Endodermal cell (in vitro differentiated cells): ENCODE data around the gene SDHAF4. TPM values are rescaled to one million over a fixed set of nuclear protein-coding genes. Genes with fewer than 3 reads are reported as not detected.

Experiments
- DNase-seq: peaks from one replicate; pipeline ENCODE4 v3.0.0-alpha.2; 2017
- H3K27ac ChIP-seq: 2 replicates; pipeline ENCODE4 v1.5.1; 2013; ENCODE audit warnings: mild to moderate bottlenecking, low read depth, low read length, moderate library complexity
- H3K27me3 ChIP-seq: 2 replicates; pipeline ENCODE4 v1.6.1; 2013; ENCODE audit warnings: mild to moderate bottlenecking, low read length, moderate library complexity; ENCODE audit not compliant: insufficient read depth, control insufficient read depth, poor library complexity, severe bottlenecking
- H3K36me3 ChIP-seq: 2 replicates; pipeline ENCODE4 v1.7.0; 2013; ENCODE audit warnings: mild to moderate bottlenecking, low read length, moderate library complexity; ENCODE audit not compliant: control insufficient read depth, insufficient read depth
- H3K4me1 ChIP-seq: one replicate; pipeline ENCODE4 v1.7.0; 2013; ENCODE audit warnings: low read length; ENCODE audit not compliant: control insufficient read depth, insufficient read depth
- H3K4me3 ChIP-seq: 2 replicates; pipeline ENCODE4 v1.5.1; 2013; ENCODE audit warnings: mild to moderate bottlenecking, low read length, moderate library complexity
- H3K9ac ChIP-seq: 2 replicates; pipeline ENCODE4 v1.6.1; 2013; ENCODE audit warnings: mild to moderate bottlenecking, low read length, moderate library complexity; ENCODE audit not compliant: poor library complexity, severe bottlenecking; ENCODE audit errors: extremely low read depth
- H3K9me3 ChIP-seq: 2 replicates; pipeline ENCODE4 v1.6.1; 2013; ENCODE audit warnings: mild to moderate bottlenecking, low read length, moderate library complexity; ENCODE audit not compliant: control insufficient read depth
- H3K27ac Mint-ChIP-seq: 2 replicates; pipeline ENCODE4 v1.8.0; 2020; ENCODE audit warnings: mixed read lengths
- H3K27me3 Mint-ChIP-seq: 2 replicates; pipeline ENCODE4 v1.8.0; 2021; ENCODE audit warnings: mild to moderate bottlenecking, mixed read lengths; ENCODE audit not compliant: insufficient read depth
- H3K36me3 Mint-ChIP-seq: 2 replicates; pipeline ENCODE4 v1.8.0; 2020; ENCODE audit warnings: low read depth, mixed read lengths
- H3K4me1 Mint-ChIP-seq: 2 replicates; pipeline ENCODE4 v1.8.0; 2020; ENCODE audit warnings: mixed read lengths
- H3K4me3 Mint-ChIP-seq: 2 replicates; pipeline ENCODE4 v1.8.0; 2020; ENCODE audit warnings: mild to moderate bottlenecking, moderate library complexity, mixed read lengths
- H3K9me3 Mint-ChIP-seq: 2 replicates; pipeline ENCODE4 v1.8.0; 2020; ENCODE audit warnings: mild to moderate bottlenecking, mixed read lengths
- CTCF ChIP-seq: fragments of 200-600 bp; sonication (generic); conservative IDR thresholded peaks from 2 replicates; pipeline ENCODE4 v1.5.0; 2021; ENCODE audit warnings: antibody characterized with exemption, mild to moderate bottlenecking
- WGBS, 2 experiments: methylation state at CpG; one replicate each; pipeline versions ENCODE4 v1.1.5 to v1.1.7; 2013; ENCODE audit warnings: missing lambda C conversion rate in 2 of 2, mixed read lengths in 1 of 2; ENCODE audit not compliant: insufficient coverage in 1 of 2, insufficient read length in 1 of 2; 5-methylcytosine and 5-hydroxymethylcytosine counted together
- total RNA-seq, 2 donors: library from RNA; stranded (reverse); fragmentation: NEBNext Ultra II Directional in 1 of 2; extraction: Animal tissue kit (Norgen Biotek cat#: 25700) in 1 of 2; gene quantifications; 2 replicates in 1 of 2; 3 replicates in 1 of 2; pipeline ENCODE4 v1.2.1, GENCODE V29; 2021

SDHAF4 gene
- total RNA-seq, 2 donors from 2014 or later: 23.5 to 47.4 TPM

GRCh38 chr6:70620746-70621145 lies 54.0 kb downstream of the SDHAF4 start:
- Histone ChIP-seq H3K27ac (no peak overlapping the region), H3K27me3 (no peaks in the 10 kb centered on the region), H3K4me1 (peaks cover 7% of the 10 kb centered on the region), H3K36me3 (no peaks in the 10 kb centered on the region), H3K4me3 (no peak overlapping the region), H3K9me3 (peaks cover 12% of the 10 kb centered on the region), H3K9ac (no peak overlapping the region)
- no peaks in the 10 kb centered on the region for H3K36me3 Mint-ChIP-seq
- no peak for DNase-seq
- 100% methylated on average over 1 of the region's 1 CpG; no CpG with 5 or more reads in 1 of the 2 experiments for WGBS, 2 experiments
- H3K4me3 Mint-ChIP-seq: no peak overlapping the region
- no peak for TF ChIP-seq CTCF
- no peaks in the 10 kb centered on the region for H3K9me3 Mint-ChIP-seq
- H3K27me3 Mint-ChIP-seq: no peaks in the 10 kb centered on the region
- H3K4me1 Mint-ChIP-seq: peaks cover 7% of the 10 kb centered on the region
- H3K27ac Mint-ChIP-seq: no peak overlapping the region

- Mint-ChIP-seq H3K27me3 (no peaks in the 10 kb centered on the region), H3K9me3 (peaks cover 5% of the 10 kb centered on the region)
Measured at GRCh38 chr6:70622461-70622860, 55.7 kb downstream of the SDHAF4 start.

GRCh38 chr6:70625436-70625835 lies 58.7 kb downstream of the SDHAF4 start:
- Mint-ChIP-seq H3K27me3 (no peaks in the 10 kb centered on the region), H3K9me3 (peaks cover 13% of the 10 kb centered on the region), H3K27ac (no peak overlapping the region), H3K4me3 (no peak overlapping the region), H3K36me3 (no peaks in the 10 kb centered on the region), H3K4me1 (peaks cover 9% of the 10 kb centered on the region)
- no peak overlapping the region for H3K4me3 ChIP-seq
- no peaks in the 10 kb centered on the region for H3K27me3 ChIP-seq
- H3K9me3 ChIP-seq: peaks cover 12% of the 10 kb centered on the region
- H3K36me3 ChIP-seq: no peaks in the 10 kb centered on the region
- H3K27ac ChIP-seq: no peak overlapping the region
- H3K9ac ChIP-seq: no peak overlapping the region
- peaks cover 7% of the 10 kb centered on the region for H3K4me1 ChIP-seq
- no peak for TF ChIP-seq CTCF
- DNase-seq: no peak

More at GRCh38 chr6:70622461-70622860, 55.7 kb downstream of the SDHAF4 start:
- H3K36me3 Mint-ChIP-seq: no peaks in the 10 kb centered on the region
- WGBS, 2 experiments: 100% methylated on average over 1 of the region's 1 CpG; no CpG with 5 or more reads in 1 of the 2 experiments
- H3K4me3 Mint-ChIP-seq: no peak overlapping the region
- DNase-seq: no peak
- Histone ChIP-seq H3K36me3 (no peaks in the 10 kb centered on the region), H3K4me1 (peaks cover 7% of the 10 kb centered on the region), H3K4me3 (no peak overlapping the region), H3K27me3 (no peaks in the 10 kb centered on the region), H3K9me3 (peaks cover 12% of the 10 kb centered on the region), H3K27ac (no peak overlapping the region), H3K9ac (no peak overlapping the region)
- TF ChIP-seq CTCF: no peak
- peaks cover 7% of the 10 kb centered on the region for H3K4me1 Mint-ChIP-seq
- no peak overlapping the region for H3K27ac Mint-ChIP-seq
